HG03558 (cell line): ENCODE results near the gene ERCC6L2.

Experiments
- ATAC-seq: cut with Tn5 transposase; IDR thresholded peaks from one replicate; pipeline ENCODE4 v1.9.1; 2021; ENCODE audit warnings: moderate number of reproducible peaks; ENCODE audit not compliant: unreplicated experiment; ENCODE audit errors: extremely low read depth

ERCC6L2 gene

DNA sequence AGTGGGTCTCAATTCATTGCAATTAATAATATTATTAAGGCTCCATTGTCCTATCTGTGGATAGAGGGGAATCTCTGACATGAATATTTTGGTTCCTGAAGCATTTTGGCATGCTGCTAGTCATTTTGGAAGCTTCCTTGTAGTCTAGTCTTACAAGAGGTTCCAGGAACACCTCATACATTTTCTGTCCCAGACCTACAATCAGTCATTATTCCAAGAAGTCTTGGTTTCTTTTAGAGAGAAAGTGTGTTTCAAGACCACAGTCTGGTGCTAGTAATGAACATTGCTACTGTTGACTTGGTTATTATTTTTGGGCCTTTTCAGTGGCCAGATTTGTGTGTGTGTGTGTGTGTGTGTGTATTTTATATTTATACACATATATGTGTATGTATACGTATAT lies 98.9 kb downstream of the ERCC6L2 start:
- ATAC-seq = no peak

DNA sequence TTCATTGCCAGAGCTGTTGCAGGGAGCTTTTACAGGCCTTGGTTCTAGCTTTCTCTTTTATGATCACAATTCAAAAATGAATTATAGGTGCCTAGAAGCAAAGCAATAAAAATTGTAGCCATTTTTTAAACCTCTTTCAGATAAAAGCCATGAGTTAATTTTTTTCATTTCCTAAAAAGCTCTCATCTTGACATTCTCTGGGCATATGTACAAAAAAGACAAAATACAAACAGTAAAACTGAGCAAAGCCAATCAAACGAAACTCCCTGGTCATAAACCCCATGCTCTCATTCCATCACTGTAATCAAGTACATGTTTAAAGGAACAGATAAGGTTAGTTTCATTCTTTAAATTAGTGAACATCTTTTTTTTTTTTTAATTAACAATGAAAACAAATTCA lies 101.9 kb downstream of the ERCC6L2 start:
- ATAC-seq = no peak

DNA sequence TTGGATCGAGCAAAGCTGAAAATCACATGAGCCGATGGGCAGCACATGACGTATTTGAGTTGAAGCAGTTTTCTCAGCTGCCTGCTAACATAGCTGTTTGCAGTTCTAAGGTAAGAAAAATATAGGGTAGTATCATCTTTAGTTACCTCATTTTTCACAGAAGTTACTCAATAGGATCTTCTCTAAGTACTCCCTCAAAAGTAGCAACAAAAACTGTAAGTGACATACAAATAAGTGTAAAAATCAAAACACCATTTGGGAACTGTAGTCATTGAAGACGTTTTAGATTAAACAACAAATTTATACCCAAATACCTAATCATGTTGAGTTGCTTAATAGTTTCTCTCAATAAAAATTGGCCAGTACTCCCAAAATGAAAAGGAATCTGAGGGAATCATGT lies 102.6 kb downstream of the ERCC6L2 start:
- no peak for ATAC-seq

DNA sequence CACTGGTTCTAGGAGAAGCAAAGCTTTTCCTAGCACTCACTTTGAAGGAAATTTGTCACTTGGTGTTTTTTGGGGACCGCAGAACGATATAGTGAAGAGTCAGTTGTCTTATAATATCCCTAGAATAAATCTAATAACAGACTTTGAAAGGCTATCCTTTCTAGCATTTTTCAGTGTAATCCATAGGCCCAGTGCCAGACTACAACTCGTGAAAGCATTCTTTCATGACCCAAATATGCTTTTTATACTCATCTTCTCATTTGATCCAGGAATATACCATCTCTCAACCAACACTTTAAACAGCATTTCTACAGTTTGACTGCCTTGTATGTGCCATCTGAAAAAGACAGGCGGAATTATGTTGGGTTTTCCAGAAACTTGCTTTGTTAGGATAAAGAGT lies 104.0 kb downstream of the ERCC6L2 start:
- ATAC-seq = no peak

GRCh38 chr9:95980262-95981125 lies 105.0 kb downstream of the ERCC6L2 start:
- ATAC-seq = no peak

GRCh38 chr9:95981761-95982390 lies 106.4 kb downstream of the ERCC6L2 start:
- no peak for ATAC-seq

DNA sequence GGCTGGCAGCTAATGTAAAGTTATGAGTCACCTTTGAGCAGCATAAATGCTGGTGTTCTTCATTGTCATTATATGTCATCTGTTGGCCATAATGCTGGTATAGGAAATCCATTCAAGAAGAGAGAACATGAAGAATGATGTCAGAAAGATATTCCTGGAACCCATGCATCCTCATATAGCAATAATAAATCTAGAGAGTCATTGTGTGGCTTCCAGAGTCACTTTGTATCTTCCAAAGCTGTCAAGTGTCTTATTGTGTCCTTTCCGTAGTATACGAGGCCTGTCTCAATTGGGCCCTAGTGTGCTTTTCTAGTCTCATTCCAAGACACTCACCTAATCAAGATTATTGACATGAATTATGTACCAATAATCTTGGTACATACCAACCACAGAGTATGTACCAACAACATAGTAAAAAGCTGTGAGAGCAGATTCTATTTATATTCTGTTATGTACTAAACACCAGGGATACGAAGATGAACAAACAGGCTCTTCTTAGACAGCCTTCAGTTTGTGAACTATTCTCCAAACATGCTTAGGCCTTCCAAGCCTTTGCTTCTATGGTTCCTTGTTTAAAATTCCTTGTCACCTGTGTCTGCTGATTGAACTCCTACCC lies 110.1 kb downstream of the ERCC6L2 start:
- no peak for ATAC-seq

- ATAC-seq = no peak
Observed at GRCh38 chr9:95989297-95989696, 113.8 kb downstream of the ERCC6L2 start.

DNA sequence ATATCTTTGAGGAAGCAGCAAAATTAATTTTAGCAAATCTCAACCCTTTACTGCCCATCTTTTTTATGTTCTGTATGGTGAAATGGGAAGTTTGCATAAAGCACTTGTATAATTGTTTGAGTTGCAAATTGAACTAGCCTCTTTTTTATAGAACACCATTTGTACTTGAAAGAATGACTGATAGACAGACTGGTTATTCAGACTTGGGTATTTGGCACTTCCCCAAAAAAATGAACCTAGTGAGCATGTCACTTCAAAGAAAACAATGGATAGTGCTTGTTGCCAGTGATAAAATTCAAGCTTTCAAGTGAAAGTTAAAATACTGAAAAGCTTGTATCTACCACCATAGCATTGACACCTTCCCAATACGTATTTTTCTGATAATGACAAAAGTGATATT lies 115.8 kb downstream of the ERCC6L2 start:
- ATAC-seq = no peak

- ATAC-seq = no peak
Observed at GRCh38 chr9:95992536-95992935, 117.0 kb downstream of the ERCC6L2 start.

DNA sequence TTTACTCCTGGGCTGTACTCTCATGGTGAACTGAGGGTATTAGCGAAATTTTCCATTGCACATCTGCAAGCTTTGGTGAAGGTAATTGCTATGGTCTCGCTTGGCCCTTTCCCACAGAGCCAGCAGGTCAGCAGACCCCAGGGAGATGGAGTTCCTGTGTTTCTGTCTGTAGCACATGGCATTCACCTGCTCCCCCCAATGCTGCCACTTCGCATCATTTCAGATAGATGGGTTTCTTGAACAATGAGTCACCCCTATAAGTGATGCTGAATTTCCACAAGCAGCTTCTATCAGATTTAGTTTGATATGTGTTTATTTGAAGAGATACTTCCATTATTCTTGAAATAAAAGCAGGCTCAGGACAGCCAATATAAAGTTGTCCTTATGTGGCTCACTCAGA lies 117.8 kb downstream of the ERCC6L2 start:
- ATAC-seq = no peak

DNA sequence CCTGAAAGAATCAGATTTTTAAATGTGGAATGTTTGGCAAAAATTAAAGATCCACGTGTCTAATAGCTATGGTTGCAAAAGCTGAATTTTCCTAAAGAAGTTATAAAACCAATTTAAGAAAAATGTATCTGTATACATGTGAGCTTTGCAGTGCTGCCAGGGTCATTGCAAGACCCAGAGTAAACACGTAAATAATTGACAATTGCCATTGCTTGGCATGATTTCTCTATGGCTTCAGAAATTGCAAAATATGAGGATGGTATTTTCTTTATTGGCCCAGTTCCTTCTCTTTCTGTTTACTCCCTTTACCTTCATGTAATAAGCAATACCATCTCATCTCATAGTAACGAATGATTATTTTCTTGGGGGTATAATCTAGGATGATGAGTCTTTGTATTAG lies 123.9 kb downstream of the ERCC6L2 start:
- no peak for ATAC-seq

- ATAC-seq = no peak
Observed at GRCh38 chr9:96004379-96004778, 128.9 kb downstream of the ERCC6L2 start.

- no peak for ATAC-seq
Observed at GRCh38 chr9:96006296-96006879, 130.9 kb downstream of the ERCC6L2 start.

- no peak for ATAC-seq
Observed at GRCh38 chr9:96006961-96007360, 131.5 kb downstream of the ERCC6L2 start.

- ATAC-seq = no peak
Observed at GRCh38 chr9:96008502-96009222, 133.2 kb downstream of the ERCC6L2 start.

DNA sequence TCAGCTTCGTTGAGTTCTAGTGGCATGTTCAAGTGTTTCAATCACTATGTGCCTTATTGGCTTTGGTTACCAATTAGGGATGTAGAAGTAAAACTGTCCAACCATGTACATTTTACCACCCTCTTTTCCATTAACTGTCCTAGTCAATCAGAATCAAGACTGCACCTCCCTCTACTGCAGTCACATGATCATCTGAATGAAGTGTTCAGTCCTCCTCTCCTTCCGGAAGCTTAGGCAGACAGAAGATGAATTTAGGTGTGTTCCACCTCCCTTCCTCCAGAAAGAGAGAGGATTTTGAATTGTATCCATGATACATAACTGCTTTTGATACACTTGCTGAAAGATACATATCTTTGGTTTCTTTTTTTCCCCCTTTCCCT lies 133.7 kb downstream of the ERCC6L2 start:
- ATAC-seq = no peak

DNA sequence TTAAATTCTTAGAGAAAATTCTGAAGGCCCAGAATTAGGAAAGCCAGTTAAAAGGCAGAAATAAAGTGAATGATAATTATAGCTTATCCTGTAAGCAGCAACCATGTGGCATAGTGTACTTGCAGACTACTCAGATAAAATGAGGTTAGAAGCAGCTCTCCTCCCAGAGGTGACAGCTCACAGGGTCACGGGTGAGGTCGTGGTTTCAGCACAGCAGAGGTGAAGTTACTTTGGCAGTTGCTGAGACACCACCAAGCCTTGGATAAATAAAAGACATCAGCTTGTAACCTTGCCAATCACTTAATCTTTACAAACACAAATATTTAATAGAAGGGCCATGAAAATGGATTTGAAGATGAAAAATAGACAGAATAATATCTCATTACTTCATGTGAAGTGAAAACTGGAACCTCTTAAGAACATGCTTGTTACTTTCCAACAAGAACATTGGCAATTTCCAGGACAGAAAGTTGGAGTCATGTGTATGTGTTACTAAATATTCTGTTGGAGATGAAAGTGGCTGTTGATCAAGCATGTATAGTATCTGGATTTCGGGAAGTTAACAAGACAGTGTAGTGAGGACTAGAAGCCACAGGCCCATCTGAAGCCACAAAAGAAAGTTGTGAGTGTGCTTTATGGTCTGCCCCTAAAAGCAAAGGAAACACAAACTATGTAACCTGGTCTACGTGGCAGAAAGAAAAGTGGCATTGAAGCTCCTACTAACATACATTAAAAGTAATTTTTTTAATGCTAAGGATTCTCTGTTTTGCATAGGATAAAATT lies 134.4 kb downstream of the ERCC6L2 start:
- no peak for ATAC-seq

- ATAC-seq = no peak
Observed at GRCh38 chr9:96014078-96014477, 138.6 kb downstream of the ERCC6L2 start.
